ENCODE results near the gene NTM.

DNA sequence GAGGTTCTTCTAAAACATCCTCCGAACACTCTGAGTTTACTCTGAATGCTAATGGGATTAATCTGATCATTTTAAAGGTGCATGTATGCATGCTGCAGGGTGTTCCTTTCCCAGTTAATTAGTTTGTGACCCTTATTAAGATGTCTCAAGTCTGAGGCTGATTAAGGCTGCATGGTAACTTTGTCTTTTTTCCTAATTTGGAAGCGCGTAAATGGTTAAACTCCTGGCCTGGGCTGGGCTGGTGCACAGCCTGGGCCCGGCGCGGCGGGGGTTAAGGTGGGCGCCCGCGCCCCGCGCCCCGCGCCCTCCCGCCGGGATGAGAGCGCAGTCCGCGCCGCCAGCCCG lies 539.7 kb downstream of the NTM start:
- TF ChIP-seq, protein P1, sequence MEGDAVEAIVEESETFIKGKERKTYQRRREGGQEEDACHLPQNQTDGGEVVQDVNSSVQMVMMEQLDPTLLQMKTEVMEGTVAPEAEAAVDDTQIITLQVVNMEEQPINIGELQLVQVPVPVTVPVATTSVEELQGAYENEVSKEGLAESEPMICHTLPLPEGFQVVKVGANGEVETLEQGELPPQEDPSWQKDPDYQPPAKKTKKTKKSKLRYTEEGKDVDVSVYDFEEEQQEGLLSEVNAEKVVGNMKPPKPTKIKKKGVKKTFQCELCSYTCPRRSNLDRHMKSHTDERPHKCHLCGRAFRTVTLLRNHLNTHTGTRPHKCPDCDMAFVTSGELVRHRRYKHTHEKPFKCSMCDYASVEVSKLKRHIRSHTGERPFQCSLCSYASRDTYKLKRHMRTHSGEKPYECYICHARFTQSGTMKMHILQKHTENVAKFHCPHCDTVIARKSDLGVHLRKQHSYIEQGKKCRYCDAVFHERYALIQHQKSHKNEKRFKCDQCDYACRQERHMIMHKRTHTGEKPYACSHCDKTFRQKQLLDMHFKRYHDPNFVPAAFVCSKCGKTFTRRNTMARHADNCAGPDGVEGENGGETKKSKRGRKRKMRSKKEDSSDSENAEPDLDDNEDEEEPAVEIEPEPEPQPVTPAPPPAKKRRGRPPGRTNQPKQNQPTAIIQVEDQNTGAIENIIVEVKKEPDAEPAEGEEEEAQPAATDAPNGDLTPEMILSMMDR (IDR thresholded peaks at IDR 0.05), result no peak
- TF ChIP-seq POLR2A (IDR thresholded peaks at IDR 0.05), result no peak
